ENCODE results near the gene ARHGEF17.

GRCh38 chr11:73262851-73263495 is 45.1 kb upstream of the ARHGEF17 start:
- TF ChIP-seq PKNOX1 (IDR thresholded peaks at IDR 0.05) (no peak), ELF4 (IDR thresholded peaks at IDR 0.05) (no peak), HDGF (IDR thresholded peaks at IDR 0.05; ENCODE audit: borderline replicate concordance) (no peak), FOXM1 (IDR thresholded peaks at IDR 0.05; ENCODE audit: borderline replicate concordance) (no peak), SP1 (IDR thresholded peaks at IDR 0.05) (no peak), FOXA1 (IDR thresholded peaks at IDR 0.05) (no peak), TARDBP (IDR thresholded peaks at IDR 0.05) (no peak), ZNF384 (IDR thresholded peaks at IDR 0.05) (no peak)
